Heart left ventricle (tissue), 16 donors: ENCODE results near the gene GNAO1. TPM values are rescaled to one million over a fixed set of nuclear protein-coding genes. Genes with fewer than 3 reads are reported as not detected.

Experiments used
- ATAC-seq, 4 donors: fragments of 200-7000 bp; cut with Tn5 transposase; one replicate each; pipeline ENCODE4 v1.9.1; 2020 to 2022; ENCODE audit warnings: moderate library complexity in 4 of 4, mild to moderate bottlenecking in 3 of 4, moderate number of reproducible peaks in 1 of 4
- DNase-seq, 5 donors: peaks; one replicate each; pipeline ENCODE4 v3.0.0-alpha.2; 2020
- H3K27ac ChIP-seq, 12 donors: fragments of 200-600 bp; sonication (generic) in 4 of 12; one replicate each; pipeline versions ENCODE4 v1.5.0 to v1.8.0; 2016 to 2022; ENCODE audit warnings: mild to moderate bottlenecking in 2 of 12
- H3K27me3 ChIP-seq, 9 donors: fragments of 200-600 bp; sonication (generic) in 2 of 9; one replicate each; pipeline versions ENCODE4 v1.5.1 to v1.8.0; 2016 to 2022; ENCODE audit warnings: mild to moderate bottlenecking in 3 of 9
- H3K36me3 ChIP-seq, 9 donors: fragments of 200-600 bp; sonication (generic) in 2 of 9; one replicate each; pipeline versions ENCODE4 v1.5.0 to v1.8.0; 2018 to 2022; ENCODE audit warnings: mild to moderate bottlenecking in 2 of 9
- H3K4me1 ChIP-seq, 12 donors: fragments of 200-600 bp; sonication (generic) in 4 of 12; one replicate each; pipeline versions ENCODE4 v1.5.0 to v1.8.0; 2016 to 2022; ENCODE audit warnings: mild to moderate bottlenecking in 3 of 12
- H3K4me3 ChIP-seq, 12 donors: fragments of 200-600 bp; sonication (generic) in 4 of 12; one replicate each; pipeline versions ENCODE4 v1.5.0 to v1.8.0; 2017 to 2022; ENCODE audit warnings: mild to moderate bottlenecking in 9 of 12, moderate library complexity in 4 of 12
- H3K9me3 ChIP-seq, 12 donors: fragments of 200-600 bp; sonication (generic) in 4 of 12; one replicate each; pipeline versions ENCODE4 v1.5.0 to v1.8.0; 2016 to 2022; ENCODE audit warnings: mild to moderate bottlenecking in 1 of 12
- CTCF ChIP-seq, 12 donors: fragments of 200-600 bp; sonication (generic) in 4 of 12; IDR thresholded peaks; one replicate each; pipeline versions ENCODE4 v1.5.0 to v1.8.0; 2018 to 2022; ENCODE audit warnings: antibody characterized with exemption in 12 of 12, mild to moderate bottlenecking in 5 of 12
- POLR2A ChIP-seq, 2 donors: fragments of 450-650 bp; IDR thresholded peaks; one replicate each; pipeline ENCODE4 v1.6.1; 2017; ENCODE audit warnings: antibody characterized with exemption in 2 of 2, mild to moderate bottlenecking in 2 of 2, moderate library complexity in 2 of 2
- WGBS, 4 donors: extraction: QIAGEN DNeasy Blood & Tissue Kit in 2 of 4; methylation state at CpG; one replicate each; pipeline versions ENCODE4 v1.1.5 to v1.1.7; 2013 to 2018; 5-methylcytosine and 5-hydroxymethylcytosine counted together
- intact Hi-C, 10 donors: fragments of 100-400 bp; cut with DNase I; formaldehyde crosslinking; loops; one replicate each; pipeline versions ENCODE4 v1.11.1 to v1.14.2; 2022
- polyA plus RNA-seq, 2 donors: library from polyadenylated mRNA; stranded (reverse); fragments of 200-250 nt; gene quantifications; one replicate each; pipeline ENCODE4 v1.2.3, GENCODE V29; 2013
- total RNA-seq, 9 donors: library from RNA; depleted of rRNA in 2 of 9; stranded (reverse); fragments of >200 nt in 2 of 9; fragmentation: NEBNext Ultra II Directional in 3 of 9; extraction: Animal tissue kit (Norgen Biotek cat#: 25700) in 3 of 9; gene quantifications; one replicate each; pipeline versions ENCODE4 v1.1.0 to v1.2.4, GENCODE V29; 2016 to 2023
- donor health status: ischemic (EF 13 %, LVEDD 7.1; RV severe dilation, severe dysfunction).
- donor health status: healthy with polysubstance abuse.
- donor health status: DM: no; HTN: yes; CAD: no.
- donor health status: DM: no; HTN: no; CAD: no.
- donor health status: ischemic (EF 25% LVEDD 6.9; RV normal size, moderate dysfunction).
- donor health status: ischemic (EF 25% LVEDD 5.7; RV mildly dilated, moderate dysfunction).
- donor health status: healthy.
- donor health status: DM: yes; HTN: yes; CAD: no.
- donor health status: ischemic (EF 35%, LVEDD 5.7; RV mildly dilated, moderate dysfunction).
- donor health status: nonischemic (EF 11% LVEDD 7.7; RV severe dilation, severe dysfunction).
- donor health status: DM: yes; HTN: yes; CAD: no.
- donor health status: PGD.
- donor health status: ischemic (EF 29% LVEDD 5.4; RV normal size, mild dysfunction).
- donor health status: nonischemic (EF 23%, LVEDD 6.1; RV moderate dilation, normal function).

Gene GNAO1
- total and polyA plus RNA-seq, 11 donors = 1.4 to 26.8 (median 12.0) TPM

- no peaks in the 10 kb centered on the region for H3K9me3 ChIP-seq
- H3K4me3 ChIP-seq = no peak overlapping the region
- no peaks in the 10 kb centered on the region for H3K36me3 ChIP-seq
- peaks cover 0 to 9% (median 4%) of the 10 kb centered on the region in 12 donors for H3K4me1 ChIP-seq
- DNase-seq (peak in 1 of 5 donors; percentile 53), ATAC-seq (no peak)
- no peak for TF ChIP-seq CTCF (IDR thresholded peaks at IDR 0.05)
- TF ChIP-seq POLR2A (IDR thresholded peaks at IDR 0.05) = no peak
- WGBS, 4 donors = 88 to 93% (median 92%) methylated on average over 4 to 6 of the region's 6 CpGs
- H3K27me3 ChIP-seq = no peaks in the 10 kb centered on the region
- intact Hi-C loops = loop anchor here (2.0 to 10.0 kb wide), 11 partner anchors 115 to 605 kb away; partner anchors contain the start of gene GNAO1 (in 6 of the 10)
- H3K27ac ChIP-seq = no peak overlapping the region
Measured at GRCh38 chr16:56319376-56319775, 128.1 kb downstream of the GNAO1 start.

GRCh38 chr16:56320056-56320455, 128.8 kb downstream of the GNAO1 start:
- no peak for TF ChIP-seq POLR2A (IDR thresholded peaks at IDR 0.05)
- no peak for TF ChIP-seq CTCF (IDR thresholded peaks at IDR 0.05)
- WGBS, 4 donors = 88 to 91% (median 89%) methylated on average over 7 to 8 of the region's 8 CpGs
- no peak for ATAC-seq
- H3K27me3 ChIP-seq = no peaks in the 10 kb centered on the region
- no peaks in the 10 kb centered on the region for H3K36me3 ChIP-seq
- no peak overlapping the region for H3K4me3 ChIP-seq
- peaks cover 0 to 9% (median 4%) of the 10 kb centered on the region in 12 donors for H3K4me1 ChIP-seq
- peak in 1 of 5 donors; percentile 51 for DNase-seq
- H3K27ac ChIP-seq = no peak overlapping the region
- H3K9me3 ChIP-seq = no peaks in the 10 kb centered on the region
- intact Hi-C loops = no loop called here

- Histone ChIP-seq H3K9me3 (no peaks in the 10 kb centered on the region), H3K36me3 (no peaks in the 10 kb centered on the region), H3K4me3 (no peak overlapping the region), H3K27ac (no peak overlapping the region), H3K27me3 (no peaks in the 10 kb centered on the region), H3K4me1 (peaks cover 0 to 9% (median 4%) of the 10 kb centered on the region in 12 donors)
- intact Hi-C loops = no loop called here
- DNase-seq = no peak
- TF ChIP-seq POLR2A (IDR thresholded peaks at IDR 0.05) (no peak), CTCF (IDR thresholded peaks at IDR 0.05) (no peak)
- 73 to 83% (median 76%) methylated on average over 7 of the region's 7 CpGs for WGBS, 4 donors
- ATAC-seq = no peak
Measured at GRCh38 chr16:56320811-56321558, 129.7 kb downstream of the GNAO1 start.

GRCh38 chr16:56321571-56321970, 130.3 kb downstream of the GNAO1 start:
- intact Hi-C loops = no loop called here
- no peak for ATAC-seq
- no peaks in the 10 kb centered on the region for H3K36me3 ChIP-seq
- 83 to 96% (median 84%) methylated on average over 9 of the region's 9 CpGs for WGBS, 4 donors
- TF ChIP-seq POLR2A (IDR thresholded peaks at IDR 0.05) (no peak), CTCF (IDR thresholded peaks at IDR 0.05) (no peak)
- no peak overlapping the region for H3K27ac ChIP-seq
- no peak overlapping the region for H3K4me3 ChIP-seq
- DNase-seq = peak in 1 of 5 donors; percentile 34
- H3K4me1 ChIP-seq = peaks cover 0 to 9% (median 4%) of the 10 kb centered on the region in 12 donors
- H3K9me3 ChIP-seq = no peaks in the 10 kb centered on the region
- no peaks in the 10 kb centered on the region for H3K27me3 ChIP-seq
